NCI-H1048 (cell line): ENCODE data around the gene ZNF626.
"Not testable (repeated sequence)": the region's sequence is repeated elsewhere in the genome, so short reads cannot be mapped to it uniquely, and the experiment has no call there.

ENCODE experiments used
- DNase-seq: peaks from one replicate; lab custom pipeline; 2025; lab: John Stamatoyannopoulos, UW

Gene ZNF626

DNA sequence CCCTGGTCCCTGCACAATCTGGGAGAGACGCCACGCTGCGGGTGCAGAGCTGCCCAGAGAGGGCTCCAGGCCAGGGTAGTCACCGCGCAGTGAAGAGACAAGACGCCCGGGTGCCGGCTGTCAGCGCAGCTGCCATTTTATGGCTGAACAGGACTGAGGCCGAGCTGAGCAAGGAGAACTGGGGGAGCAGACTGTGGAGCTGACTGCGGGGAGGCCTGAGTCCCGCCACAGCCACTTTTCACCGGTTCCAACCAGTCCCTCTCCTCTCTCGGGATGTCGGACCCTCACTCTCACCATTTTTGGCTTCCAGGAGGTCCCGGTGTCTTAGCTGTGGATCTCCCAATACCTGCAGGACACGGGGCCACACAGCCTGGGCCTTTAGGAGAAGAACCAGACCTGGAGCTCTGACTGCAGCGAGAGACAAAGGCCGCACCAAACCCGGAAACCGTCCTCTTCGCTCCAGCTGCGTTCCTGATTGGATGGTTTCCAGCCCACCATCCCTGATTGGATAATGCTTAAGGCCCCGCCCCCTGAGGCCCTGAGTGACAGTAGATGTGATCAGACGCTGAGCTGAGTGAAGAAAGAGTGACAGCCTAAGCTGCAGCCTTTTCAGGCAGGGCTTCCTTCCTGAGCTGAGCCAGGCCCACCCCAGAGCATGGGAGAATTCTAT, at the start of gene ZNF626:
Gene ZNF626 (minus strand): TSS at position 422 of the 670 bp plus-strand sequence. CDS start 125 bp downstream, at position 297.
- DNase-seq, result peak; percentile 73

DNA sequence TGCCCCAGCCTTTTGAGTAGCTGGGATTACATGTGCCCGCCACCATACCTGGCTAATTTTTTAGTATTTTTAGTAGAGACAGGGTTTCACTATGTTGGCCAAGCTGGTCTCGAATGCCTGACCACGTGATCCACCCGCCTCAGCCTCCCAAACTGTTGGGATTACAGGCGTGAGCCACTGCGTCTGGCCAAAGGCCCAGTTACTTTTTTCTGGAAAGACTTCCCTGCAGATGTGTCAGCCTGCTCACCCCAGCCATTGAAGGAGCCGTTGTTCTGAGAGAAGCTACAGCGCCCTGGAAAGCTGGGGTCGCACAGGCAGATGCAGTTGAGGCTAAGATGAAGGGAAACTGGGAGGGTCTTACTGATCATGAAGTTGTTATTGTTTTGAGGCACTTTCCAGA, 7.9 kb upstream of the ZNF626 start:
- DNase-seq, result no peak

GRCh38 chr19:20667281-20667680, 5.9 kb upstream of the ZNF626 start:
- DNase-seq, result no peak

- DNase-seq, result no peak
Observed at GRCh38 chr19:20664901-20665781, 3.8 kb upstream of the ZNF626 start.

DNA sequence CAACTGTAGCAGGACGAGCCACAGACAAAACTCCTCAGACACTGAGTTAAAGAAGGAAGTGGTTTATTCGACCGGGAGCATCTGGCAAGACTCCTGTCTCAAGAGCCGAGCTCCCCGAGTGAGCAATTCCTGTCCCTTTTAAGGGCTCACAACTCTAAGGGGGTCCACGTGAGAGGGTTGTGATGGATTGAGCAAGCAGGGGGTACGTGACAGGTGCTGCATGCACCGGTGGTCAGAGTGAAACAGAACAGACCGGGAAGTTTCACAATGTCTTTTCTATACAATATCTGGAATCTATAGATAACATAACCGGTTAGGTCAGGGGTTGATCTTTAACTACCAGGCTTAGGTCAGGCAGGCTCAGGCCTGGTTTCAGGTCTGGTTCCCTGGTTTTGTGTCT, 3.1 kb upstream of the ZNF626 start:
- not testable (repeated sequence) for DNase-seq

- DNase-seq, result no peak
Observed at GRCh38 chr19:20662421-20663105, 1.2 kb upstream of the ZNF626 start.

DNA sequence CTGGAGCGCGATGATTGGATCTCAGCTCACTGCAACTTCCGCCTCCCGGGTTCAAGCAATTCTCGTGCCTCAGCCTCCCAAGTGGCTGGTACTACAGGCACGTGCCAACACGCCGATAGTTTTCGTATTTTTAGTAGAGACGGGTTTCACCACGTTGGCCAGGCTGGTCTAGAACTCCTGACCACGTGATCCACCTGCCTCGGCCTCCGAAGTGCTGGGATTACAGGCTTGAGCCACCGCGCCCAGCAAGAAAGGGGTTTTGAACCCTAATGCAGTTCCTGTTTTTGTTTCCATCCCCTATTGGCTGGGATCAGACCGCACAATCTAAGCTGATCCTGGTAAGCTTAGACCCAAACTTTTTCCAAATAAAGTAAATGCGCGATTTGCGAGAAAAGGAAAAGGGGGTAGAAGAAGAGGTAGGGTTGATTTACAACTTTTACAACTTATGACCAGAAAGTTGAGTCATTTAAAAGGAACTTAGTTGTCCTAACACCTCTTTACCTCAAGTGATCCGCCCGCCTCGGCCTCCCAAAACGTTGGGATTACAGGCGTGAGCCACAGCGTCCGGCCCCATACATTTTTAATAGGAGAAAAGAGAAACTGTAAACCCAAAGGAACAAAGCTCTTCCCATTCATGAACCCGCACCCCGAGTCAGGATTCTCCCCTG, 764 bp downstream of the ZNF626 start:
- no peak for DNase-seq

DNA sequence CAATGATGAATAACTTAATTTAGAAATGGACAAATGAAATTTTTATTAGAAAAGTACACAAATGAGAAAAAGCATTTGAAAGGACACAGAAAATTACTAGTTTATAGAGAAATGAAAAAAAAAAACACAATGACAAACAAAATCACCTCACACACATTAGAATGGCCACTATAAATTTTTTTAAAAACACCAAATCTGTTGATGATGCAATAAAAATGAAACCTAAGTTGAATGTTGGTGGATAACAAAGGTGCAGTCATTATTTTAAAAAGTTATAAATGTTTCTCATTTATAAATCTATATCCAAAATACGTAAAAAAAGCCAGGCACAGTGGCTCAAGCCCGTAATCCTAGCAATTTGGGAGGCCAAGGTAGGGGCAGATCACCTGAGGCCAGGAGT, 20.8 kb downstream of the ZNF626 start:
- no peak for DNase-seq

GRCh38 chr19:20640023-20640422, 21.3 kb downstream of the ZNF626 start:
- DNase-seq, result no peak

DNA sequence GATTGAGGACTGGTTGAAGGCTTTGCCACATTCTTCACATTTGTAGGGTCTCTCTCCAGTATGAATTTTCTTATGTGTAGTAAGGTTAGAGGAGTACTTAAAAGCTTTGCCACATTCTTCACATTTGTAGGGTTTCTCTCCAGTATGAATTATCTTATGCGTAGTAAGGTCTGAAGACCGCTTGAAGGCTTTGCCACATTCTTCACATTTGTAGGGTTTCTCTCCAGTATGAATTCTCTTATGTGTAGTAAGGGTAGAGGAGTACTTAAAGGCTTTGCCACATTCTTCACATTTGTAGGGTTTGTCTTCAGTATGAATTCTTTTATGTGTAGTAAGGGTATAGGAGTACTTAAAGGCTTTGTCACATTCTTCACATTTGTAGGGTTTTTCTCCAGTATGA, 36.8 kb downstream of the ZNF626 start:
- DNase-seq, result not testable (repeated sequence)

GRCh38 chr19:20616071-20616470, 45.3 kb downstream of the ZNF626 start:
- DNase-seq, result no peak

- not testable (repeated sequence) for DNase-seq
Observed at GRCh38 chr19:20614971-20615370, 46.4 kb downstream of the ZNF626 start.

DNA sequence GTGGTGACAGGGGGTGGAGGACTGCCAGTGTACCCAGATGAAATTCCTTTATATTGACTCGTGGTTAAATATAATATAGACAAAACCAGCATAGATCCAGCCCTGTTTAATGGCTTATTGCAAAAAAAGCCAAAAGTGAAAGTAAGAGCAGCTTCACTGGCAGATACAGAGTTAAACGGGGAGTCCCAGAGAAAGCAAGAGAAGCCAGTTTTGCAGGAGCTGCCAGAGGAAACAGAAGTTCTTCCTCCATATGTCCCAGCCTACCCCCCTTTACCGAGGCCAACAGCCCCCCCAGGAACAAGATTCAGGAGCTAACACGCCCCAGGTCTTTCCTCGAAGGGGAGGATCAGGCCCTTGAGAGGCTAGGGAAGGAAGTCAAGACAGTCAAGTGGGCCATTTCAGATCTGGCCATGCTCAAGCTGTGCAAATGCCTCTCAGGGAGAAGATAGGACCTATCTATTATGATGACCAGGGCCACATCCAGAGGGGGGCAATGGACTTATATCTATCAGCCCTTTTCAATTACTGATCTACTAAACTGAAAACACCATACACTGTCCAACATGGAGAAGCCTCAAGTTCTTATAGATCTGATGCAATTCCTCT, 48.6 kb downstream of the ZNF626 start:
- DNase-seq, result no peak

DNA sequence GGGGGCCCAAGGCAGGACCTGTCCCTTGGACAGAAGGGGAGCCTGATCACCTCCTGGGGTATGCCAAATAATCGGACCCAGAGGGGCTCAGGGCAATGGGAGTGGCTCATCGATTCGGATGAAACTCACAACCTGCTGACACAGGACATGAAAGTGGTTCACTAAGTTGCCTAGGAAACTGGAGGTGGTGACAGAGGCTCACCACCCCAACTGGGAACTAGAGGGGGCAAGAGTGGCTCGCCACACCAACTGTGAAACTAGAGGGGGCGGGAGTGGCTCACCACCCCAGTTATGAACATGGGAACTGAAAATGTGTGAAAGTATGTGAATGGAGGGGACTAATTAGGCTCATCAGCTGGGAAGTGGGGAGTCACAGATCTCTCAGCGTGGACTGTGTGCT, 49.5 kb downstream of the ZNF626 start:
- no peak for DNase-seq

GRCh38 chr19:20607943-20608342, 53.4 kb downstream of the ZNF626 start:
- DNase-seq, result peak; percentile 91
